Testis (tissue), 3 donors: Measurements from ENCODE around the gene TSPAN1. TPM values are rescaled to one million over a fixed set of nuclear protein-coding genes. Genes with fewer than 3 reads are reported as not detected.

Experiments
- DNase-seq: peaks from one replicate; pipeline ENCODE4 v3.0.0-alpha.2; 2019
- H3K27ac ChIP-seq, 2 donors: fragments of 200-600 bp; sonication (generic); one replicate each; pipeline ENCODE4 v1.5.1; 2019
- H3K27me3 ChIP-seq: fragments of 200-600 bp; sonication (generic); one replicate; pipeline ENCODE4 v1.5.1; 2019
- H3K36me3 ChIP-seq: fragments of 200-600 bp; sonication (generic); one replicate; pipeline ENCODE4 v1.5.1; 2017; ENCODE audit warnings: low read depth; ENCODE audit errors: missing control alignments
- H3K4me1 ChIP-seq: fragments of 200-600 bp; sonication (generic); one replicate; pipeline ENCODE4 v1.5.1; 2019
- H3K4me3 ChIP-seq, 2 donors: fragments of 200-600 bp; sonication (generic); one replicate each; pipeline ENCODE4 v1.5.1; 2017 to 2019
- H3K9me3 ChIP-seq: fragments of 200-600 bp; sonication (generic); one replicate; pipeline ENCODE4 v1.5.1; 2017
- CTCF ChIP-seq, 3 experiments: fragments of 450-650 bp in 2 of 3; fragments of 200-600 bp in 1 of 3; sonication (generic) in 1 of 3; IDR thresholded peaks; one replicate each; pipeline ENCODE4 v1.5.1; 2016 to 2019; ENCODE audit warnings: antibody characterized with exemption in 3 of 3, mild to moderate bottlenecking in 2 of 3, moderate library complexity in 1 of 3
- POLR2A ChIP-seq: fragments of 450-650 bp; IDR thresholded peaks from one replicate; pipeline ENCODE4 v1.6.1; 2017; ENCODE audit warnings: antibody characterized with exemption, mild to moderate bottlenecking, moderate library complexity
- WGBS, 2 donors: methylation state at CpG; one replicate each; pipeline ENCODE4 v1.1.5; 2018; 5-methylcytosine and 5-hydroxymethylcytosine counted together
- intact Hi-C: fragments of 100-400 bp; cut with DNase I; formaldehyde crosslinking; loops from one replicate; pipeline ENCODE4 v1.15.1; 2023; ENCODE audit warnings: low total_unique reads
- polyA plus RNA-seq: library from polyadenylated mRNA; stranded (reverse); fragments of 350-450 nt; fragmentation: Illumina TruSeq; extraction: RNeasy Lipid Tissue Mini Kit (QIAGEN cat#74804); gene quantifications from one replicate; pipeline ENCODE4 v1.2.3, GENCODE V29; 2014; ENCODE audit warnings: low read depth, low replicate concordance; ENCODE audit not compliant: insufficient read depth
- total RNA-seq, 2 donors: library from RNA; depleted of rRNA; stranded (reverse); fragments of >200 nt; gene quantifications; one replicate each; pipeline ENCODE4 v1.2.3, GENCODE V29; 2016

The TSPAN1 gene
- total and polyA plus RNA-seq, 3 donors from 2014 or later, result 14.6 to 55.0 (median 34.7) TPM

GRCh38 chr1:46168477-46168876, 6.4 kb upstream of the TSPAN1 start:
- TF ChIP-seq POLR2A, result no peak
- no peak for TF ChIP-seq CTCF (IDR thresholded peaks at IDR 0.05)
- Histone ChIP-seq H3K4me3 (no peak overlapping the region), H3K4me1 (peaks cover 5% of the 10 kb centered on the region), H3K9me3 (no peaks in the 10 kb centered on the region), H3K36me3 (no peaks in the 10 kb centered on the region), H3K27me3 (no peaks in the 10 kb centered on the region), H3K27ac (no peak overlapping the region)
- intact Hi-C loops, result no loop called here
- no peak for DNase-seq
- 57% methylated on average over 1 of the region's 1 CpG for WGBS, 2 donors

GRCh38 chr1:46169811-46170454, 5.0 kb upstream of the TSPAN1 start:
- no peak overlapping the region for H3K4me3 ChIP-seq
- DNase-seq, result no peak
- no peaks in the 10 kb centered on the region for H3K9me3 ChIP-seq
- TF ChIP-seq POLR2A (no peak), CTCF (IDR thresholded peaks at IDR 0.05) (no peak)
- intact Hi-C loops, result no loop called here
- WGBS, 2 donors, result 88 to 90% methylated on average over 3 of the region's 3 CpGs
- no peaks in the 10 kb centered on the region for H3K27me3 ChIP-seq
- H3K4me1 ChIP-seq, result peaks cover 14% of the 10 kb centered on the region
- H3K27ac ChIP-seq, result no peak overlapping the region
- no peaks in the 10 kb centered on the region for H3K36me3 ChIP-seq

GRCh38 chr1:46171351-46171750, 3.5 kb upstream of the TSPAN1 start:
- DNase-seq, result no peak
- 83 to 84% methylated on average over 8 of the region's 8 CpGs for WGBS, 2 donors
- intact Hi-C loops, result no loop called here
- Histone ChIP-seq H3K4me1 (peaks cover 19% of the 10 kb centered on the region), H3K36me3 (no peaks in the 10 kb centered on the region), H3K27me3 (no peaks in the 10 kb centered on the region), H3K27ac (no peak overlapping the region), H3K4me3 (no peak overlapping the region), H3K9me3 (no peaks in the 10 kb centered on the region)
- no peak for TF ChIP-seq CTCF (IDR thresholded peaks at IDR 0.05)
- TF ChIP-seq POLR2A, result no peak

GRCh38 chr1:46171871-46172270, 3.0 kb upstream of the TSPAN1 start:
- intact Hi-C loops, result no loop called here
- DNase-seq, result no peak
- H3K4me1 ChIP-seq, result peaks cover 18% of the 10 kb centered on the region
- H3K36me3 ChIP-seq, result no peaks in the 10 kb centered on the region
- WGBS, 2 donors, result 24 to 56% methylated on average over 6 of the region's 6 CpGs
- no peak for TF ChIP-seq CTCF (IDR thresholded peaks at IDR 0.05)
- TF ChIP-seq POLR2A, result no peak
- no peaks in the 10 kb centered on the region for H3K9me3 ChIP-seq
- H3K27ac ChIP-seq, result no peak overlapping the region
- no peaks in the 10 kb centered on the region for H3K27me3 ChIP-seq
- no peak overlapping the region for H3K4me3 ChIP-seq

GRCh38 chr1:46172321-46172720, 2.6 kb upstream of the TSPAN1 start:
- intact Hi-C loops, result no loop called here
- peaks cover 14% of the 10 kb centered on the region for H3K4me1 ChIP-seq

More at GRCh38 chr1:46172321-46172720, 2.6 kb upstream of the TSPAN1 start:
- Histone ChIP-seq H3K9me3 (no peaks in the 10 kb centered on the region), H3K36me3 (no peaks in the 10 kb centered on the region), H3K27ac (no peak overlapping the region), H3K27me3 (no peaks in the 10 kb centered on the region), H3K4me3 (no peak overlapping the region)
- WGBS, 2 donors, result 93 to 96% methylated on average over 4 of the region's 4 CpGs
- TF ChIP-seq CTCF (IDR thresholded peaks at IDR 0.05) (no peak), POLR2A (no peak)
- no peak for DNase-seq
